ENCODE measurements around the gene SNX9.

SNX9 gene

GRCh38 chr6:157860505-157860991 is 37.5 kb downstream of the SNX9 start:
- DNase-seq, result no peak

GRCh38 chr6:157861184-157861583 is 38.1 kb downstream of the SNX9 start:
- no peak for DNase-seq

GRCh38 chr6:157861814-157862213 is 38.8 kb downstream of the SNX9 start:
- DNase-seq, result no peak

- no peak for DNase-seq
Observed at GRCh38 chr6:157862706-157863105, 39.7 kb downstream of the SNX9 start.

- DNase-seq, result no peak
Observed at GRCh38 chr6:157864185-157864761, 41.2 kb downstream of the SNX9 start.

GRCh38 chr6:157865249-157865648 is 42.2 kb downstream of the SNX9 start:
- no peak for DNase-seq

- peak; percentile 16 for DNase-seq
Observed at GRCh38 chr6:157867155-157867559, 44.1 kb downstream of the SNX9 start.

- DNase-seq, result no peak
Observed at GRCh38 chr6:157867981-157868380, 44.9 kb downstream of the SNX9 start.

- DNase-seq, result no peak
Observed at GRCh38 chr6:157868835-157869234, 45.8 kb downstream of the SNX9 start.

- DNase-seq, result no peak
Observed at GRCh38 chr6:157869673-157870302, 46.7 kb downstream of the SNX9 start.

- DNase-seq, result peak; percentile 34
Observed at GRCh38 chr6:157873735-157874344, 50.8 kb downstream of the SNX9 start.

- no peak for DNase-seq
Observed at GRCh38 chr6:157877149-157877548, 54.1 kb downstream of the SNX9 start.

- no peak for DNase-seq
Observed at GRCh38 chr6:157877573-157878438, 54.8 kb downstream of the SNX9 start.

GRCh38 chr6:157879034-157879872 is 56.2 kb downstream of the SNX9 start:
- no peak for DNase-seq

- DNase-seq, result no peak
Observed at GRCh38 chr6:157879873-157880254, 56.8 kb downstream of the SNX9 start.

- no peak for DNase-seq
Observed at GRCh38 chr6:157880534-157880933, 57.5 kb downstream of the SNX9 start.

GRCh38 chr6:157881342-157881741 is 58.3 kb downstream of the SNX9 start:
- DNase-seq, result no peak

GRCh38 chr6:157884756-157885155 is 61.7 kb downstream of the SNX9 start:
- no peak for DNase-seq

GRCh38 chr6:157885211-157885788 is 62.3 kb downstream of the SNX9 start:
- no peak for DNase-seq

GRCh38 chr6:157885876-157886275 is 62.8 kb downstream of the SNX9 start:
- DNase-seq, result no peak

- DNase-seq, result no peak
Observed at GRCh38 chr6:157887892-157888291, 64.8 kb downstream of the SNX9 start.
